MM.1S (cell line): ENCODE data around the gene LRRC32.

ENCODE experiments used
- EZH2 ChIP-seq: fragments of 300-600 bp; sonication (generic); optimal IDR thresholded peaks from 2 replicates; pipeline ENCODE3; 2017; ENCODE audit warnings: low read depth, mild to moderate bottlenecking, antibody characterized with exemption, low read length, mixed read lengths
- TF ChIP-seq, protein P1 (sequence below): fragments of 300-600 bp; sonication (generic); IDR thresholded peaks from 2 replicates; pipeline ENCODE4 v1.5.1; 2016; ENCODE audit warnings: antibody characterized with exemption, low read length, mixed read lengths

DNA sequence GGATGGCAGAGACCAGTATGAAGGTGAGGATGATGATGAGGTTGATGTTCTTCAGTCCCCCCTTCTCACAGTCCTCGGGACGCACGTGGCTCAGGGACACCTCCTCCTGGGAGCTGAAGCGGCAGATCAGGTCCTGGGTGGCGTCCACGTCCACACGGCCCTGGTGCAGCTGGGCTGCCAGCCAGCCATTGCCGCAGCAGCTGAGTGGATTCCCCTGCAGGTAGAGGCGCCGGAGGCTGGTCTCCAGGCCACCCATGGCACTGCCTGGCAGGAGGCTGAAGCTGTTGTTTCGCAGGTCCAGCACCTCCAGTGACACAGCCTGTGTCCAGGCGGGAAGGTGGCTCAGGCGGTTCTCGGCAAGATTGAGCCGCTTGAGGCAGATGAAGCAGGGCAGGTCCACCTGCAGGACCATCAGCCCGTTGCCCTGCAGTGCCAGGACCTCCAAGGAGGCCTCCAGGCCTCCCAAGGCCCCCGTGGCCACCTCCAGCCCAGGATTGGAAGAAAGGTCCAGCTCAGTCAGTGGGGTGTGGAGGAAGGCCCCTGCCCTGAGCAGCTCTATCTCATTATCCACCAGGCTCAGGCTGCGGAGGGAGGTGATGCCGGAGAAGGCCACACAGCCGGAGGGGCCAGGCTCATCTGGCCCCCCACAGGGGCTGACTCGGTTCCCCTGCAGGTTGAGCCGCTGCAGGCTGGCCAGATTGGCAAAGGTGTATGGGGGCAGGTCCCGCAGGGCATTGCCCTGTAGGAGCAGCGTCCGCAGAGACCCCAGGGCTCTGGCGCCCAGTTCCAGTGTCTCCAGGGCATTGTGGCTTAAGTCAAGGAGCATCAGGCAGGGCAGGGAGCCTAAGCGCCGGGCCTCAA lies 10.6 kb downstream of the LRRC32 start:
- TF ChIP-seq, protein P1, sequence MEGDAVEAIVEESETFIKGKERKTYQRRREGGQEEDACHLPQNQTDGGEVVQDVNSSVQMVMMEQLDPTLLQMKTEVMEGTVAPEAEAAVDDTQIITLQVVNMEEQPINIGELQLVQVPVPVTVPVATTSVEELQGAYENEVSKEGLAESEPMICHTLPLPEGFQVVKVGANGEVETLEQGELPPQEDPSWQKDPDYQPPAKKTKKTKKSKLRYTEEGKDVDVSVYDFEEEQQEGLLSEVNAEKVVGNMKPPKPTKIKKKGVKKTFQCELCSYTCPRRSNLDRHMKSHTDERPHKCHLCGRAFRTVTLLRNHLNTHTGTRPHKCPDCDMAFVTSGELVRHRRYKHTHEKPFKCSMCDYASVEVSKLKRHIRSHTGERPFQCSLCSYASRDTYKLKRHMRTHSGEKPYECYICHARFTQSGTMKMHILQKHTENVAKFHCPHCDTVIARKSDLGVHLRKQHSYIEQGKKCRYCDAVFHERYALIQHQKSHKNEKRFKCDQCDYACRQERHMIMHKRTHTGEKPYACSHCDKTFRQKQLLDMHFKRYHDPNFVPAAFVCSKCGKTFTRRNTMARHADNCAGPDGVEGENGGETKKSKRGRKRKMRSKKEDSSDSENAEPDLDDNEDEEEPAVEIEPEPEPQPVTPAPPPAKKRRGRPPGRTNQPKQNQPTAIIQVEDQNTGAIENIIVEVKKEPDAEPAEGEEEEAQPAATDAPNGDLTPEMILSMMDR: no peak
- TF ChIP-seq EZH2: no peak
